ENCODE results near the gene HECTD4.
"Not testable (repeated sequence)": the region's sequence is repeated elsewhere in the genome, so short reads cannot be mapped to it uniquely, and the experiment has no call there.

The HECTD4 gene

DNA sequence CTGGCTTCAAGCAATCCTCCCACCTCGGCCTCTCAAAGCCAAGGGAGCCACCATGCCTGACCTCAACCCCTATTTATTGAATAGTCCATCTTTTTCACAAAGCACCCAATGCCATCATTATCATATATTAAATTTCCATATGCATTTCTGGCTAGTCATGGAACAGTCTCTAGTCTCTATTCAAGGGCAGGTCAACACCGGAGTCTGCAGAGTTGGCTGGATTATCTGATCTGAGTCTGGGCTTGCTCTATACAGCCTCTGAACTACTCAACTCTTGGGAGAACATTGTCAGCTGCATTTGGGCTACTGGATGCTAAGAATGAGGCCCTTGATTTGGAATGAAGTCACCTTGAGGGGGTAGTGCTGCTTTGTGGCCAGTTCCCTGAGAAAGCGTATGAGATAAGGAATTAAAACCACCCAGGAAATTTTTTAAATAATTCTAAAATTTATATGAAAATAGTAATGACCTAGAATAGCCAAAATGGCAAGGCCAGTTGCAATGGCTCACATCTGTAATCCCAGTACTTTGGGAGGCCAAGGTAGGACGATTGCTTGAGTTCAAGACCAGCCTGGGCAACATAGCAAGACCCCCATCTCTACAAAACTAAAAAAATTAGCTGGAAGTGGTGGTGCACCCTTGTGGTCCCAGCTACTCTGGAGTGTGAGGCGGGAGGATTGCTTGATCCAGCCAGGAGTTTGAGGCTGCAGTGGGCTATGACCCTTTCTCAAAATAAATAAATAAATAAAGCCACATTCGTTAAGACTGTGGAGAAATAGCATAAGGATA lies 266.8 kb downstream of the HECTD4 start:
- no peaks in the 10 kb centered on the region for H3K36me3 ChIP-seq (ENCODE audit: control insufficient read depth, insufficient read depth, low read length)
- H3K4me1 ChIP-seq (ENCODE audit: control insufficient read depth, insufficient read depth, low read length), result no peaks in the 10 kb centered on the region
- no peaks in the 10 kb centered on the region for H3K27me3 ChIP-seq (ENCODE audit: control insufficient read depth, insufficient read depth, low read length)
- H3K4me3 ChIP-seq (ENCODE audit: low read length), result no peak overlapping the region
- no peak overlapping the region for H3K9ac ChIP-seq (ENCODE audit: low read length)
- no peak overlapping the region for H3K27ac ChIP-seq (ENCODE audit: low read depth, low read length)

DNA sequence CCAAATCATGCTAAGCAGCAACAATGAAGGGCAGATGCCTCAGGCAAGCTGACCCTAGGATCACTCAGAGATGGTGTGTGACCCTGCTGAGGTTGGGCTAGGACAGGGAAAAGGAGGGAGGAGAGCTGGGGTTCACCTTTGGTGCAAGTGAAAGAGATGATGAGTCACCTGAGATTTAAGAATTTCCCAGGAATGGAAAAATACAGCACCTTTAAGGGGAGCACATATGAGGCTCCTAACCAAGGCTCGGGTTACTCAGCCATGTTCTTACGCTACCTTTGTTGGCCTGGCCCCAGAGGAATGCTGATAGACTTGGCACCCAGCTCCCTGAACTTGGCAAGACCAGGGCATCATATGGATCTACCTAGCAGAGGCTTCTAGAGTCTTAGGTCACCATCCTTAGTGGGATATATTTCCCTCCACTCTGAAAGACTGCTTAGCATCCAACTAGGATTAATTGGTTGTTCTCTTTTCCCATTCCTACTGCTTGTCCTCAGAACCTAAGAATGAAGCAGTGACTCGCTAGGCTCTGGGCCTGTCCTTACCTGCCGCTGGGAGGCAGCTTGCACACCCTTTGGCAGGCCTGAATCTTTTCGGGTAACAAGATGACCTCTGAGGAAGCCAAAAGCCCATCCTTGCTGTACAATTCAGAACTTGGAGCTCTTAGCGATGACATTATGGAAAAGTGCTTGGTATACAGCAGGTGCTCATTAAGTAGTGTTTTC lies 269.7 kb downstream of the HECTD4 start:
- Histone ChIP-seq H3K27me3 (ENCODE audit: control insufficient read depth, insufficient read depth, low read length) (no peaks in the 10 kb centered on the region), H3K4me3 (ENCODE audit: low read length) (no peak overlapping the region), H3K4me1 (ENCODE audit: control insufficient read depth, insufficient read depth, low read length) (no peaks in the 10 kb centered on the region), H3K9ac (ENCODE audit: low read length) (no peak overlapping the region), H3K36me3 (ENCODE audit: control insufficient read depth, insufficient read depth, low read length) (no peaks in the 10 kb centered on the region), H3K27ac (ENCODE audit: low read depth, low read length) (no peak overlapping the region)

DNA sequence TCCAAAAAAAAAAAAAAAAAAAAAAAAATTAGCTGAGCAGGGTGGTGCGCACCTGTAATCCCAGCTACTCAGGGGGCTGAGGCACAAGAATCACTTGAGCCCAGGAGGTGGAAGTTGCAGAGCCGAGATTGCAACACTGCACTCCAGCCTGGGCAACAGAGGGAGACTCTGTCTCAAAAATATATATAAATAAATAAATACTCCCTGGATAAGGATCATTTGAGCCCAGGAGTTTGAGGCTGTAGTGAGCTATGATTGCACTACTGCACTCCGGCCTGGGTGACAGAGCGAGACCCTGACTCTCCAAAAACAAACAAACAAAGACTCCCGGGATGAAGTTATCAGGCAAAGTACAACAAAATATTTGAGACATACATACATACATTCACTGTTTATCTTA lies 270.3 kb downstream of the HECTD4 start:
- H3K27me3 ChIP-seq (ENCODE audit: control insufficient read depth, insufficient read depth, low read length), result no peaks in the 10 kb centered on the region
- H3K9ac ChIP-seq (ENCODE audit: low read length), result no peak overlapping the region
- H3K36me3 ChIP-seq (ENCODE audit: control insufficient read depth, insufficient read depth, low read length), result no peaks in the 10 kb centered on the region
- no peak overlapping the region for H3K4me3 ChIP-seq (ENCODE audit: low read length)
- no peaks in the 10 kb centered on the region for H3K4me1 ChIP-seq (ENCODE audit: control insufficient read depth, insufficient read depth, low read length)
- no peak overlapping the region for H3K27ac ChIP-seq (ENCODE audit: low read depth, low read length)

DNA sequence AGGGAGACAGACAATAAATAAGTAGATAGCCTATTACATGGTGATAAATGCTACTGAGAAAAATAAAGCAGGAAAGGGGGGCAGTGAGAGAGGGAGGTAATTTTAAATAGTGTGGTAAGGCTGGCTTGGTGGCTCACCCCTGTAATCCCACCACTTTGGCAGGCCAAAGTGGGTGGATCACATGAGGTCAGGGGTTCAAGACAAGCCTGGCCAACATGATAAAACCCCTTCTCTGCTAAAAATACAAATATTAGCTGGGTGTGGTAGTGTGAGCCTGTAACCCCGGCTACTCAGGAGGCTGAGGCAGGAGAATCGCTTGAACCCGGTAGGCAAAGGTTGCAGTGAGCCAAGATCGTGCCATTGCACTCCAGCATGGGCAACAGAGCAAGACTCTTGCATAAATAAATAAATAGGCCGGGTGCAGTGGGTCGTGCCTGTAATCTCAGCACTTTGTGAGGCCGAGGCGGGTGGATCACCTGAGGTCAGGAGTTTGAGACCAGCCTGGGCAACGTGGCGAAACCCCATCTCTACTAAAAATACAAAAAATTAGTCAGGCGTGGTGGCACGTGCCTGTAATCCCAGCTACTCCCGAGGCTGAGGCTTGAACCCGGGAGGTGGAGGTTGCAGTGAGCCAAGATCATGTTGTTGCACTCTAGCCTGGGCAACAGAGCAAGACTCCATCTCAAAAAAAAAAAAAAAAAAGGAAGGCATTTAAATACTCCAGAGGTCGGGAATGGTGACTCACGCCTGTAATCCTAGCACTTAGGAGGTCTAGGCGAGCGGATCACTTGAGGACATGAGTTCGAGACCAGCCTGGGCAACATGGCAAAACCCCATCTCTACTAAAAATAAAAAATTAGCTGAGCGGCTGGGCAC lies 271.2 kb downstream of the HECTD4 start:
- not testable (repeated sequence) for H3K4me1 ChIP-seq (ENCODE audit: control insufficient read depth, insufficient read depth, low read length); H3K27ac ChIP-seq (ENCODE audit: low read depth, low read length); H3K27me3 ChIP-seq (ENCODE audit: control insufficient read depth, insufficient read depth, low read length); H3K4me3 ChIP-seq (ENCODE audit: low read length); H3K36me3 ChIP-seq (ENCODE audit: control insufficient read depth, insufficient read depth, low read length); H3K9ac ChIP-seq (ENCODE audit: low read length)
